K562 (cell line): ENCODE measurements around the gene PFDN4.

ENCODE experiments used
- MAX ChIP-seq: sonication (generic); formaldehyde crosslinking; IDR thresholded peaks from 2 replicates; pipeline ENCODE4 v1.9.0; 2022; ENCODE audit warnings: mild to moderate bottlenecking, missing genetic modification reagents
- ZNF263 ChIP-seq: sonication (generic); formaldehyde crosslinking; IDR thresholded peaks from 2 replicates; pipeline ENCODE4 v1.8.0; 2022; ENCODE audit warnings: mild to moderate bottlenecking, missing genetic modification reagents, borderline replicate concordance

- TF ChIP-seq ZNF263 (CRISPR knock-in tag) (no peak), MAX (CRISPR knock-in tag) (no peak)
Observed at GRCh38 chr20:54205450-54205849, 2.4 kb upstream of the PFDN4 start.
